Loucy (cell line): Measurements from ENCODE around the gene CDH13.

Experiments
- H2AFZ ChIP-seq: fragments of 200-600 bp; sonication (generic); 2 replicates; pipeline ENCODE4 v1.6.0; 2016; ENCODE audit warnings: antibody characterized with exemption, mild to moderate bottlenecking, low read length, moderate library complexity
- H3F3A ChIP-seq: fragments of 200-600 bp; 2 replicates; pipeline ENCODE4 v1.6.0; 2016; ENCODE audit warnings: antibody characterized with exemption, low read depth, mild to moderate bottlenecking
- H3K27me3 ChIP-seq: fragments of 200-600 bp; sonication (generic); 2 replicates; pipeline ENCODE4 v1.6.1; 2014; ENCODE audit warnings: low read length, mild to moderate bottlenecking; ENCODE audit not compliant: insufficient read depth, poor library complexity, severe bottlenecking
- H3K36me3 ChIP-seq: fragments of 200-600 bp; sonication (generic); 2 replicates; pipeline ENCODE4 v1.6.1; 2016; ENCODE audit warnings: low read length; ENCODE audit not compliant: insufficient read depth
- H3K4me1 ChIP-seq: fragments of 200-600 bp; sonication (generic); 2 replicates; pipeline ENCODE4 v1.5.1; 2014; ENCODE audit warnings: low read length, mild to moderate bottlenecking; ENCODE audit not compliant: insufficient read depth, poor library complexity, severe bottlenecking
- H3K4me2 ChIP-seq: fragments of 200-600 bp; sonication (generic); 2 replicates; pipeline ENCODE4 v1.6.0; 2014; ENCODE audit warnings: antibody characterized with exemption, low read length, low read depth, mild to moderate bottlenecking; ENCODE audit not compliant: poor library complexity, severe bottlenecking
- H3K4me3 ChIP-seq: fragments of 200-600 bp; sonication (generic); 2 replicates; pipeline ENCODE4 v1.5.1; 2014; ENCODE audit warnings: low read length, mild to moderate bottlenecking, mixed read lengths; ENCODE audit not compliant: poor library complexity, severe bottlenecking
- H3K79me2 ChIP-seq: fragments of 200-600 bp; sonication (generic); 2 replicates; pipeline ENCODE4 v1.6.1; 2014; ENCODE audit warnings: low read length; ENCODE audit not compliant: insufficient read depth
- H3K9ac ChIP-seq: fragments of 200-600 bp; sonication (generic); 2 replicates; pipeline ENCODE4 v1.6.0; 2014; ENCODE audit warnings: mild to moderate bottlenecking, low read depth, low read length, moderate library complexity; ENCODE audit not compliant: poor library complexity, severe bottlenecking
- H3K9me2 ChIP-seq: fragments of 200-600 bp; sonication (generic); replicated peaks from 2 replicates; pipeline ENCODE4 v1.6.1; 2016; ENCODE audit warnings: low read depth, low read length, mixed read lengths
- H3K9me3 ChIP-seq: fragments of 200-600 bp; sonication (generic); 2 replicates; pipeline ENCODE4 v1.6.1; 2014; ENCODE audit warnings: mild to moderate bottlenecking, antibody characterized with exemption, low read length, low read depth; ENCODE audit not compliant: insufficient read depth
- H4K20me1 ChIP-seq: fragments of 200-600 bp; sonication (generic); 2 replicates; pipeline ENCODE4 v1.6.0; 2014; ENCODE audit warnings: antibody characterized with exemption, low read length, mild to moderate bottlenecking; ENCODE audit not compliant: insufficient read depth, poor library complexity, severe bottlenecking
- CTCF ChIP-seq: fragments of 200-600 bp; sonication (generic); conservative IDR thresholded peaks from 2 replicates; pipeline ENCODE4 v1.5.1; 2014; ENCODE audit warnings: mild to moderate bottlenecking, antibody characterized with exemption, low read length
- EZH2phosphoT487 ChIP-seq: fragments of 200-600 bp; IDR thresholded peaks from 2 replicates; pipeline ENCODE4 v1.6.1; 2018; ENCODE audit warnings: antibody characterized with exemption, mild to moderate bottlenecking, moderate library complexity, borderline replicate concordance

CDH13 gene

GRCh38 chr16:82751020-82751419 is 124.3 kb downstream of the CDH13 start:
- Histone ChIP-seq H3K36me3 (no peaks in the 10 kb centered on the region), H3K9me2 (no peaks in the 10 kb centered on the region)
- TF ChIP-seq EZH2phosphoT487, result no peak
- no peak for TF ChIP-seq CTCF

DNA sequence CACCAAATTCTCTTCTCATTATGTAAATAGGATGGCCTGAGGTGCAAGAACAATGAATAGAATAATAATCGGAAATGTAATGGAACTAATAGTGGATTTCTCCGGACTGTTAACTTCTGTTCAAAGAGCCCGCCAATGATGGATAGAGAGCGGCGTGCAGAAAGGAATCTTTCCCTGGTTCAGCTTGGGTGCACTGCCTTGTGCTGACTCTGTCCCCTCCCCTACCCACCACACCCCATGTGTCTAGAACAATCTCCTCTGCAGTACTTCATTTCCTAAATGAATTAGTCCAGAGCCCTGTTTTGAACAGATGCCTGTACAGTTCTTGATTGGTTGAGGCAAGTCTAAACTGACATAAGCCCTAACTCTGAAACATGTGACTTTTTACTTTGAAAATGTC is 125.4 kb downstream of the CDH13 start:
- H3K79me2 ChIP-seq, result no peaks in the 10 kb centered on the region
- H3K4me1 ChIP-seq, result peaks cover 10% of the 10 kb centered on the region
- no peak overlapping the region for H3K9ac ChIP-seq
- H3K4me3 ChIP-seq, result no peak overlapping the region
- TF ChIP-seq CTCF, result no peak
- no peak overlapping the region for H2AFZ ChIP-seq
- no peaks in the 10 kb centered on the region for H3K27me3 ChIP-seq
- H4K20me1 ChIP-seq, result no peaks in the 10 kb centered on the region
- H3K36me3 ChIP-seq, result no peaks in the 10 kb centered on the region
- no peaks in the 10 kb centered on the region for H3K9me3 ChIP-seq
- H3K4me2 ChIP-seq, result no peak overlapping the region
- no peaks in the 10 kb centered on the region for H3F3A ChIP-seq
- H3K9me2 ChIP-seq, result no peaks in the 10 kb centered on the region

More at GRCh38 chr16:82751020-82751419, 124.3 kb downstream of the CDH13 start:
- Histone ChIP-seq H3K27me3 (no peaks in the 10 kb centered on the region), H3K4me2 (no peak overlapping the region), H3F3A (no peaks in the 10 kb centered on the region), H3K9me3 (no peaks in the 10 kb centered on the region), H4K20me1 (no peaks in the 10 kb centered on the region), H2AFZ (no peak overlapping the region), H3K79me2 (no peaks in the 10 kb centered on the region), H3K9ac (no peak overlapping the region), H3K4me3 (no peak overlapping the region), H3K4me1 (peaks cover 10% of the 10 kb centered on the region)

DNA sequence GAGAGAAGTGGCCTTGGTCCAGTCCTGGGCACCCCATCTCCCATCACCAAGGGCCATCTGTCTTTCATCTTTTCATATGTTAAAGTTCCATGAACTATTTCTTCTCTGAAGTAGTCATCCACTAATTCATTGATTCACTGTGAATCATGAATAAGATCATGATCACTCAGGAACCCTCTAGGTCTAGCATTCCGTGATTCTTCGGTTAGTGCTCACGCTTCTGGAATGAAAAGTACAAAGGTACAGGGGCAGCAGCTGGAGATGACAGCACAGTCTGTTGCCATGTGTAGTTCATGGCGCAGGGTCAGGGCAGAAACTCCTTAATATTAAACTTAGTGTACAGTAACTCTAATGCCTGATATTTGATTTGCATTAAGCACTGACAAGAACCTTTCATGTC is 127.1 kb downstream of the CDH13 start:
- no peaks in the 10 kb centered on the region for H3K79me2 ChIP-seq
- no peaks in the 10 kb centered on the region for H4K20me1 ChIP-seq
- H3F3A ChIP-seq, result no peaks in the 10 kb centered on the region
- no peak overlapping the region for H3K4me2 ChIP-seq
- no peaks in the 10 kb centered on the region for H3K27me3 ChIP-seq
- no peak overlapping the region for H2AFZ ChIP-seq
- TF ChIP-seq CTCF, result no peak
- no peak for TF ChIP-seq EZH2phosphoT487
- no peaks in the 10 kb centered on the region for H3K9me2 ChIP-seq
- no peaks in the 10 kb centered on the region for H3K9me3 ChIP-seq
- H3K4me1 ChIP-seq, result peaks cover 10% of the 10 kb centered on the region
- H3K4me3 ChIP-seq, result no peak overlapping the region
- H3K36me3 ChIP-seq, result no peaks in the 10 kb centered on the region
- H3K9ac ChIP-seq, result no peak overlapping the region
